C4-2B (cell line): ENCODE measurements around the gene MOGAT3.

Experiments
- ZFX ChIP-seq: fragments of 450-650 bp; IDR thresholded peaks from 2 replicates; pipeline ENCODE4 v1.6.1; 2017
- TF ChIP-seq, protein P1 (sequence below): fragments of 450-650 bp; conservative IDR thresholded peaks from 2 replicates; pipeline ENCODE4 v1.5.1; 2017; ENCODE audit warnings: mild to moderate bottlenecking

DNA sequence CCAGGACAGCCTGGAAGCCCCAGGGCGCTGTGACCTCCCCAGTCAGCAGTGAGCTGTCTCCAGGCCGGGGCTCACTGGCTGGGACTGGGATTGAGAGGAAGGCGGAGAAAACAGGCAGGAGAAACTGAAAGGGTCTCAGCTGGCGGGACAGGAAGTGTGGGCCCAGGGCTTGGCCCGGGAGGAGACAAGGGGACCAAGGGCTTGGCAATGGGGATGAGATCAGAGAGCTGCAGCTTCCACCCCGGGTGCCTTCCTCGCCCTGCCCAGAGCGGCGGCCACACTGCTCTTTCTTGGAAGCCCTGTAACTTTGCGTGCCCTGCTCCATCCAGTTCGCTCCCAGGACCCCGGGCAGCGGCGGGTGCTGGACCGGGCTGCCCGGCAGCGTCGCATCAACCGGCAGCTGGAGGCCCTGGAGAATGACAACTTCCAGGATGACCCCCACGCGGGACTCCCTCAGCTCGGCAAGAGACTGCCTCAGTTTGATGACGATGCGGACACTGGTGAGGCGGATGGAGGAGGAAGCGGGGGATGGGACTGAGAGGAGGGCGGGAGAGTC lies 21.5 kb upstream of the MOGAT3 start:
- TF ChIP-seq, protein P1, sequence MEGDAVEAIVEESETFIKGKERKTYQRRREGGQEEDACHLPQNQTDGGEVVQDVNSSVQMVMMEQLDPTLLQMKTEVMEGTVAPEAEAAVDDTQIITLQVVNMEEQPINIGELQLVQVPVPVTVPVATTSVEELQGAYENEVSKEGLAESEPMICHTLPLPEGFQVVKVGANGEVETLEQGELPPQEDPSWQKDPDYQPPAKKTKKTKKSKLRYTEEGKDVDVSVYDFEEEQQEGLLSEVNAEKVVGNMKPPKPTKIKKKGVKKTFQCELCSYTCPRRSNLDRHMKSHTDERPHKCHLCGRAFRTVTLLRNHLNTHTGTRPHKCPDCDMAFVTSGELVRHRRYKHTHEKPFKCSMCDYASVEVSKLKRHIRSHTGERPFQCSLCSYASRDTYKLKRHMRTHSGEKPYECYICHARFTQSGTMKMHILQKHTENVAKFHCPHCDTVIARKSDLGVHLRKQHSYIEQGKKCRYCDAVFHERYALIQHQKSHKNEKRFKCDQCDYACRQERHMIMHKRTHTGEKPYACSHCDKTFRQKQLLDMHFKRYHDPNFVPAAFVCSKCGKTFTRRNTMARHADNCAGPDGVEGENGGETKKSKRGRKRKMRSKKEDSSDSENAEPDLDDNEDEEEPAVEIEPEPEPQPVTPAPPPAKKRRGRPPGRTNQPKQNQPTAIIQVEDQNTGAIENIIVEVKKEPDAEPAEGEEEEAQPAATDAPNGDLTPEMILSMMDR: no peak
- TF ChIP-seq ZFX: no peak
